ENCODE results near the gene PKMYT1.

PKMYT1 gene

DNA sequence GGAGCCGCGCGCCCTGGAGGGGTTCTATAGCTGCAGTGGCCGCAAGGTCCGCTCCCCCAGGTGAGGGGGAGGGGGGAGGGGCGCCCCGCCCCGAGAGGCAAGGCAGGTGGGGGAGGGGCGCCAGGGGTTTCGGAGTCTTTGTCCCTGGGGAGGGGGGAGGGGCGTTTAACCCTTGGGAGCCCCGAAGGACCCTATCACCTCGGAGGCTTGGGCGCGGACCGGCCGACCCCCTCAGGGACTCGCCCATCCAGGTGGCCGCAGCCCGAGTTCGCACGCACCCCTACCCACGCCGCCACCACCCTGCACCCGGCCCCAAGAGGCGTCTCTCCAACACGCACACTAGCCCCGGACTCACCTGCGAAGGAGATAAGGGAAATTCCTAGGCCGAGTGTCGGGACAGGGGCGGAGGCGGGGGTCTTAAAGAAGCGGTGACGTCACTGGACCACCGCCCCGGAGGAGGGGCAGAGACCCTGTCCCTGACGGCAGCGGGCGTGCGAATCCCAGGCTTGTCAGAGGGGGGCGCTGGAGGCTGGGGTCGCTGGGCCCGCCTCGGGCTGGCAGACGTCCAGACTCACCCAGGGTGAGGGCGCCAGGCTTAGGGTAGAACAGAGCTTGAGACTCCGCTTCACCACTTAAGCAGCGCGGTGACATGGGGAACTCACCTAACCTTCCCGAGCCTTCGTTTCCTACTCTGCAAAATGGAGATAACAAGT, 37.7 kb upstream of the PKMYT1 start, which contains the start of gene CLDN6:
Gene CLDN6 (minus strand): TSS at position 390 of the 713 bp plus-strand sequence. CDS start 2,162 bp downstream, outside the sequence.
- no peak for DNase-seq (ENCODE audit: low spot score)

DNA sequence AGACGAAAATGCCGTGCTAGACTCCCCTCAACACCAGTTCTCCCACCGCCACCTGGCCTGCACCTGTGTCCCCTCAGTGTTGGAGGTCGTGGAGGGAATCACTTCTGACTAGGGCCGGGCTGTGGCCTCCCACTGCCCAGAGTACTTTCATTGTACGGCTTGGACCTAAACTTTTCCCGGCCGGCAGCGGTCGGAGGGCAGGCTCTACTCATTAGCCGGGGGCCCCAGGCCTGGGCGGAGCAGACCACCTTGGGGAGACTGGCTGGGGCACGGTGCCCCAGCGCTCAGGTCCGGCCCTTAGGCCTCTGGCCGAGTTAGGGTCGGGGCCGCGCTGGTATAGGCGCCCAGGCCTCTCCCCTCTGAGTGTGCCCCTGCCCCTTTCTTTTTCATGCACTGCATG, 37.1 kb upstream of the PKMYT1 start:
- no peak for DNase-seq (ENCODE audit: low spot score)

DNA sequence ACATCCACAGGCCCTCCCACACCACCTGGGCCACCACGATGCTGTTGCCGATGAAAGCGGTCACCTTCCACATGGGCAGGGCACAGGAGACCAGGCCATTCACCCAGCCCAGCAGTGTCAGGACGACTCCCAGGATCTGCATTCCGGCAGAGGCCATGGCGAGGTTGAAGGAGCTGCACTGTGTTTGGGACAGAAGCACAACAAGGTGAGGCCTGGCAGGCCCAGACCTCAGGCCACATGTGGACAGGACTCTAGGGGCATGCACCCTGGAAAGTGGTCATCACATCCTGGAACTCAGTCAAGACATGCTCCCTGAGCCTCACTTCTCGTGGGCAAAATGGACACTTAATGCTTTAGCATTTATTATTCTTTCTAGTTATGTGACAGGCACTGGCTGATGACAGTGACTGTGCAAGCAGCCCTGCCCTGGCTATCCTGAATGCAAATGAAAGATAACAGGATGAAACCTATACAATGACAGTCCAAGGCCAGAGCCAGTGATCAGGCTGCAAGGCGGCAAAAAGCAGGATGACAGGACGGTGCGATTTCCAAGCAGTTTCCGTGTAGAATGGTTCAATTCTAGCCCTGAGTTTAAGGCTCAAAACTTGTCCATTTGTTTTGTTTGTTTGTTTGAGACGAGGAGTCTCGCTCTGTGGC, 35.7 kb upstream of the PKMYT1 start:
- no peak for DNase-seq (ENCODE audit: low spot score)

DNA sequence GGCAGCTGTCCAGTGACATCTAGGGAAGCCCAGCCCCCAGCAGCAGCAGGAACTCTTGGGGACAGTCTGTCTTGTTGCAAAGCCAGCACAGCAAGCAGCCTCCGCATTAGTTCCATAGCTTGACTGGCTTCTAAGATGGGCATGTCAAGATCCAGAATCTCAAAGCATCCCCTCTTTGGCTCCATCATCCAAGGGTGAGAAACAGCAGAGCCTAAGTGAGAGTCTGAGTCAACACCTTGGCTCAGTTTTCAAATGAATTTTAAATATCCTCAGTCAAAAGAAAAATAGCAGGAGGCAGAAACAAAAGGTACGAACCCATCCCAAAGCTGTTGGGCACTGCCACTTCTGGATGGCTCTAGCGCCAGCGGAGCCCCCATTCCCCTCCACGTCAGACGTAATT, 34.7 kb upstream of the PKMYT1 start:
- no peak for DNase-seq (ENCODE audit: low spot score)

DNA sequence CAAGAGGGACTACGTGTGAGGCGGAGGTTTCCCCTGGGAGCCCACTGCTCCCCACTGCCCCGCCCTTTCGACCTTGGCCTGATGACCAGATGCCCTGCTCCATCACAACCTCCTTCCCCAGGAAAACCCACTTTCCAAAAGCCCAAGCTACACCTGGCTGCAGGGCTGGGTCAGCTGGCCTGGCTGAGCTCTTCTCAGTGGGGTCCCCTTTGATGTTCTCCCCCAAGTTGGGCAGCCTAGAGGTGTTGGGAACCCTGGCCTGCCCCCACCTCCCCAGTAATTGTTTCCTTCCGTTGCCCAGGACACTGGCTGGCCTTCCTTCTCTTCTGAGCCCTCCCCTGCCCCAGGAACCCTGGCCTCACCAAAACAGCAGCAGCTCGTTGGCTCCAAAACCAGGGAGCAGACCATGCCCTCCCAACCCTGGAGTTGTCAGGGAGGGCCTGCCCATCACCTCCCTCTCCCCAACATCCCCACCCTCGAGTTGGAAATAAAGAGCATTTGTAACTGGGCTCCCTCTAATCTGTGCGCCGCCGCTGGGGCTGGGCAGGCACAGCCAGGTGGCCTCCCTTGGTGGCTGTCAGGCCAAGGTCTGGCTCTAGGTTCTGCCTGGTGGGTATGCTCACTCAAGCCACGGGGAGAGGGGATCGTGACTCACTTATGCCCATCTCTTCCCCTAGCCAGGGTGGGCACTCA, 33.9 kb upstream of the PKMYT1 start:
- DNase-seq (ENCODE audit: low spot score): no peak

DNA sequence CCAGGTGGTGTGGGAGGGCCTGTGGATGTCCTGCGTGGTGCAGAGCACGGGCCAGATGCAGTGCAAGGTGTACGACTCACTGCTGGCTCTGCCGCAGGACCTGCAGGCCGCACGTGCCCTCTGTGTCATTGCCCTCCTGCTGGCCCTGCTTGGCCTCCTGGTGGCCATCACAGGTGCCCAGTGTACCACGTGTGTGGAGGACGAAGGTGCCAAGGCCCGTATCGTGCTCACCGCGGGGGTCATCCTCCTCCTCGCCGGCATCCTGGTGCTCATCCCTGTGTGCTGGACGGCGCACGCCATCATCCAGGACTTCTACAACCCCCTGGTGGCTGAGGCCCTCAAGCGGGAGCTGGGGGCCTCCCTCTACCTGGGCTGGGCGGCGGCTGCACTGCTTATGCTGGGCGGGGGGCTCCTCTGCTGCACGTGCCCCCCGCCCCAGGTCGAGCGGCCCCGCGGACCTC, 33.3 kb upstream of the PKMYT1 start:
- DNase-seq (ENCODE audit: low spot score): no peak

DNA sequence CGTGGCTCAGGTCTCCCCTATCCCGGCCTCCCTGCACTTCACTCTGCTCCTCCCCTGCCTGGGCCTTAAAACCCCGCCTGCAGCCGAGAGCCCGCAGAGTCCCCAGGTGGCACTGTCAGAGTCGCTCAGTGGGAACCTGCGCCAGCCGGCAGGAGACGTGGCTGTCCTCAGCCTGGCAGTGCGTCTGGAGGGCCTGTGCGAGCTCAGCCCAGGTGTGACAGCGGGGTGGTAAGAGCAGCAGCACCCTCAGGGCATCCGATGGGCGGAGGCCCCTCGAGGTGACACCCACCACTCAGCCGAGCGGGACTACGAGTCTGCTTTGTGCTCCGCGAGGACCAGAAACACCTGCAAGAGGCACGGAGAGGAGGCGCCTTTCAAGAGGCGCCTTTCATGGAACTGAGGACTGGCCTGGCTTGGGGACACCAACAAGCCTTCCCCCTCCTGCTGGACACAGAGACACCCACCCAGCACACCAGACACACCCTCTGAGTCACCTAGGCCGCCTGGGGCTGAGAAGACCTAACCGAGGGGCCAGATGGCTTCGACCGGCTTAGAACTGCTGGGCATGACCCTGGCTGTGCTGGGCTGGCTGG, 32.7 kb upstream of the PKMYT1 start, which contains the start of gene CLDN9:
Gene CLDN9 (plus strand): TSS at position 96 of the 593 bp plus-strand sequence. CDS start 440 bp downstream, at position 536.
- no peak for DNase-seq (ENCODE audit: low spot score)

DNA sequence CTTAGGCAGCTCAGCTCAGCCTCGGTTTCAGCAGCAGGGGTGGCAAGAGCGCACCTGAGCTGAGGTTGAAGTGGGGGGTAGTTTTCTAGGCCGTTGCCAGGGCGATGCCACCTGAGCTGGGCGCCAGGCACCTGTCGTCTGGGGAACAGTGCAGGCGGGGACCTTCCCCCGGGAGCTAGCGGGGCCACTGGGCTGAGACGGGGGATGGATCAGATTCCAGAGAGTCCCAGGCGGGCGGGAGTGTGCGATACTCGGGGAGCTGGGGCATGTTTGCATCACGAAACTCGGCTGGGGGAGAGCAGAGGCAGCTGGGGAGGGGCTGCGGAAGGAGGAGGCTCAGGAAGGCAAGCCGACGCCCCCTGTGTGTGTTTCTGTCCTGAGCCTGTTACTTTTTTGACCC, 32.0 kb upstream of the PKMYT1 start:
- no peak for DNase-seq (ENCODE audit: low spot score)

DNA sequence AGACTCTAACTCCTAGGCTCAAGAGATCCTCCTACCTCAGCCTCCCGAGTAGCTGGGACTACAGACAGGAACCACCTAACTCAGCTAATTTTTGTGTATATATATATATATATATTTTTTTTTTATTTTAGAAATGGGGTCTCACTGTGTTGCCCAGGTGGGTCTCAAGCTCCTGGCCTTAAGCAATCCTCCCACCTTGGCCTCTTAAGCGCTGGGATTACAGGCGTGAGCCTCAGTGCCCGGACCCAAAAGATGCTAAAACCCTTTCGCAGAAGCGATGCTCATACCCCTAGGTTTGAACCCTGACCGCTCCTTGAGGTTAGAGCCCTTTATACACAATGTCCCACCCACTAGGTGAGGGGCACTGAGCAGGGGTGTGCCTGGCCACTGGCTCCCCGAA, 30.3 kb upstream of the PKMYT1 start:
- DNase-seq (ENCODE audit: low spot score): no peak

DNA sequence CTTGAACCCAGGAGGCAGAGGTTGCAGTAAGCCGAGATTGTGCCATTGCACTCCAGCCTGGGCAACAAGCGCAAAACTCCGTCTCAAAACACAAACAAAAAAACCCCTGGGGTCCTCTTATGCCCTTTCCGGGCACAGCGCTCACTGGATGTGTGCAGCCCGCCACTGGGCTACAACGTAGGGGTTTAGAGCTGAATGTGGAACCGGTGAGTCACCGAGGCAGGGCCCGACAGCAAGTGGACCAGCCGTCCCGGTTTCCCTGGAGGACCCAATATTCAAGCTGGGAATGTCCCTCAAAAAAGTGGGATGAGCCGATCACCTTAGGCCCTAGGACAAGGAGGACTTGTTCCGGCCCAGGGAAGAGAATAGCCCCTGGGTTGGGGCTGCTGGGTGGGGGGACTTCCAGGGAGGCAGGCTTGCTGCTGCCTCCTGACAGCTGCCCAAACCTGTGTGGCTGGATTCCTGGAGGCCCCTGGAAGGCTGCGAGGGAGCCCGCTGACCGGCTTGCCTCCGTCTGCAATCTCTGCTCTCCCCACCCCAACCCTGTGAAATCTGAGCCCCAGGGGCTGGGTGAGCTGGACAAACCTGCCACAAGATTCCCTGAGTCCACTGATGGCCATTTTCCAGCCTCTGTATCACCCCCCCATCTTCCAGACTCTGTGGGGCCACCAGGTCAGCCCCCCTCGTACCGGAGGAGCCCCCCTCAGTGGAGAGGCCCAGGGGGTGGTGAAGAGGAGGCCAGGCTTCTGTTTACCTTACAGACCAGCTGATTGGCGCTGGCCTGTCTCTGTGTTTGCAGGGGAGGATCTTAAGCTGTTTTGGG, 29.5 kb upstream of the PKMYT1 start:
- no peak for DNase-seq (ENCODE audit: low spot score)

DNA sequence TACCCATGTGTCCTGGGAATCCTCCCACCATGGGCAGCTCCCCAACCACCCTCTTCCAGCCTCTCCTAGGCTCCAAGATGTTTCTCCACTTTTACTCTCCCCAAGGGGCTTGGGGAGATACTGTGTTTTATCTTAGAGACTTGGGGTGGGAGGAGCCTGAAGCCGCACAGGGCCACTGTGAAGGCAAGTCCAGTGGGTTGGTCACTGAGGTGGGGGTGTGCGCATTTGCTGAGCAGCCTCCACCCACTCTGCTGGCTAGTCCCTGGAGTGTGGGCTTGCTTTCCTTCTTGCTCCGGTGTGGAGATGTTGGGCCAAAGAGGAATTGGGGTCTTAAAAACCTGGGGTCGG, 28.4 kb upstream of the PKMYT1 start:
- DNase-seq (ENCODE audit: low spot score): no peak

DNA sequence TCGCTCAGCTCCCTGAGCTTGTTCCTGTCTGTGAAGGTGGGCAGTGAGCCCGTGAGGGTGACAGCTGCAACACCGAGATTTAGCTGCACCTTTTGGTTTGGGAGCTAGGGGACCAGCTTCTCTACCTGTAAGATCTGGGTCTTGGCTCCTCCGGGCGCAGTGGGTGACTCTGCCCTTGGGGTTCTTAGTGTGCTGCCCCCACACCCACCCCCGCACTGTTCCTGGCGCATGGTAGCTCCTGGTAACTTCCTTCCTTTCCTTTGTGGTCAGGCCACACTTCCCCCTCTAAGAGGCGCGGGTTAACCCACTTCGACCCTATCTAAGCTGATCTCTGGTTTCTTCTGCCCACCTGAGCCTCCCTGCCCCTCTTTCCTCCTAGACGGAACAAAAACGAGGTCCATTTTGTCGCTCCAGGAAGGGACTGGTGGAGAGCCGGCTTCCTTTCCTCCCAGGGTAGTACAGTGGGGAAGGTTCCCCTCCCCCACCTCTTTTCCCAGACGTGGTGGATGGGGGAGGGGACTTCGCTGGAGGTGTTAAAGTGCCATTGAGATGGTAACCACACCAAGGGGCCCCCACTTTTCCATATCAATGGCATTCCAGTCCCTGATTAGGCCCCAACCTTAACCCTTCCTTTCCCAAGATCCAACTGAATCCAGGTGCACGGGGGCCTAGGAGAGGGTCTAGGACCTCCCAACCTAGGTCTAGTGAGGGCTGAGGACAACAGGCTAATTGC, 27.9 kb upstream of the PKMYT1 start:
- DNase-seq (ENCODE audit: low spot score): no peak

DNA sequence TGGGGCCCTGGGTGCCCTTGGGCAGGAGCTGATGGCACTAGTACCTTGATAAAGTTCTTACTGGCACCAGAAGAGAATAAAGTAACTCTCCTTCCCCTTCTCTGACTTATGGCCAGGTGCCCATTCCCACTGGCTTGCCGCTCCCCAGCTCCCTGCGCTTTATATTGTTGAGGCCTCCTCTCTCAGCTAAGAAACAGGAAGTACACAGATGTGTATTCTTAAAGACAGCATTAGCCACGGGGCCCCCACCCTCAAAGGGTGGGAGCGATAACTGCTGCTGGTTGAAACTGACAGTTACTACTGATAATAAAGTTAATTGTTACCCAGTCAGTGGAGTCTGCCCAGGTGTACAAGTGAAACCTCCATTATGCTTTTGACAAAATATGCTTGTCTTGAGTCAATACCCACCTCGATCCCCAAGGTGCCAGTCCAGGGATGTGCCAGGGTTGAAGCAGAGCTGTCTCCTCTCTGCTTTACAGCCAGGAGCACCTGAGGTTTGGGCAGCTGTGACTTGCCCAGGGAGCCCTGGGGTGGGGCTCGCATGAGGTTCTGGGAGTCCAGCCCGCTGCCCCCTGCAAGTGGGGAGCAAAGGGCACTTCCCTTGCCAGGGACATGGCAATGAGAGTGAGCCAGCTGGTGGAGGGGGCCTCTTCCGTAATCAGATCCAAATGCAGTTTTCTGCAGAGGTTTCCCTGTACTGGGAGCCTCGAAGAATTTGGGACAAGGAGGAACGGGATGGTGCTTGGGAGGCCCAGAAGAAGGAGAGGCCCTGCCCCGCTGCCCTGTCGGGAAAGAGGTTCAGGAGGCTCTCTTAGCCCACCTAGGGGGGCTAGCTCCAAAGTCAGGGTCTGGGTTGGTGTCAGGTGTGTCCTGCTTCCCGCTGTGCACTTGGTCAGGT, 27.1 kb upstream of the PKMYT1 start:
- no peak for DNase-seq (ENCODE audit: low spot score)

DNA sequence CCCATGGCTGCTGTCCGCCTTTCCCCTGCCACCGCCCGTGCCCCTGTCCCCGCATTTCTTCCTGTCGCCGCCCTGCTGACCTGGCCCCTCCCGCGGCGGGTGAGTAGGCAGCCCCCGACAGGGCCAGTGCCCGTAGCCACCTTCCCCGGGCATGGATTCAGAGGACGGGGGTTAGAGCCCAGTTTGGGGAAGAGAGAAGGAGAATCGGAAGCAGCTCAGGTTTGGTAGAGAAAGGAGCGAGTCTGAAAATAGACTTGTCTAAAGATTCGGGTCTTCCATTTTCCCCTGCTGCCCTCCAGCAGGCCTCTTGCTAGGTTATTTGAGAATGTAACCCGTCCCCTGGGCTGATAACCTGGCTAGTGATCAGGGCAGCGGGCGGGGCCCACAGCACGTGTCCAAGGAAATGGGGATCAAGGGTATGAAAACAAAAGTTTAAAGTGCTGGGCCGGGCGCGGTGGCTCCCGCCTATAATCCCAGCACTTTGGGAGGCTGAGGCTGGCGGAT, 24.6 kb upstream of the PKMYT1 start:
- DNase-seq (ENCODE audit: low spot score): peak; percentile 40

DNA sequence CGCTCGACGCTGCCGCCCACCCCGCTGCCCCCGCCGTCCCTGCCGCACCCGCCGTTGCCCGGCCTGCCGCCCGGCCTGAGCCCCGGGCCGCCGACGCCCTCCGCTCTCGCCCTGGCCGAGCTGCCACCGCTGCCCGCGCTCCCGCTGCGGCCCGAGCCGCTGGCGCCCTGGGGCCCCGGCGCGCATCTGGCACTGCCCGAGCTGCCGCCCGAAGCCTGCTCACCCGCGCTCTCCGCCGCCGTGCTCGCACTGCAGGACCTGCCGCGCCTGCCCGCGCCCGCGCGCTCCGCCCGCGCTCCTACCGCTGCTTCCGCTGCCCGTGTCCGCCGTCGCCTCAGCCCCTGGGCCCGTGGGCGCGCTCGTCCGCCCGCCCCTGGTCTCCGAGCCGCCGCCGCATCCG, 24.1 kb upstream of the PKMYT1 start:
- DNase-seq (ENCODE audit: low spot score): no peak

DNA sequence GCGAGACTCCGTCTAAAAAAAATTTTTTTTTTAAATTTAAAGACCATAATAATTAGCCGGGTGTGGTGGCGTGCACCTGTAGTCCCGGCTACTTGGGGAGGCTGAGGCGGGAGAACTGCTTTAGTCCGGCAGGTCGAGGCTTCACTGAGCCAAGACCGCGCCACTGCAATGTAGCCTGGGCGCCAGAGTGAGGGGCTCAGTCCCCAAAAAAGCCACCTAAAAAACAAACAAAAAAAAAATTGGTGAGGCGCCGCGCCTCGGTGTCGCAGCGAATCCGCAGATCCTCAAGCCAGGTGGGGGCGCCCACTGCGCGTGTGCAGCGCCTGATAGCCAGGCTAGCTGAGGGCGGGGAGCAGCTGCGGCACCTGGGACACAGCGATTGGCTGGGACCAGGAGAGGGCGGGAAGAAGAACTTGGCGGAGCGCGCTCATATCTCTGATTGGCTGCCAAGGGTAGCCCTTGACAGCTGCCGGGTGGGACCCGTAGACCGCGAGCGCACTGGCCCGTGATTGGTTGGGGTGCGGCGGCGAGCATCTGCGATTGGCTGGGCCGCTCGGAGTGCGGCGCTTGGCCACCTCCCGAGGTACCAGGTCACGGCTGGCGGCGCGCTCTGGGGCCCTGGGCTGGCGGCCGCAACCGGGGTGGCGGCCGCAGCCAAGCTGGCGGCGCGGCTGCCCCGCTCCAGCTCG, 23.5 kb upstream of the PKMYT1 start:
- DNase-seq (ENCODE audit: low spot score): peak; percentile 100

DNA sequence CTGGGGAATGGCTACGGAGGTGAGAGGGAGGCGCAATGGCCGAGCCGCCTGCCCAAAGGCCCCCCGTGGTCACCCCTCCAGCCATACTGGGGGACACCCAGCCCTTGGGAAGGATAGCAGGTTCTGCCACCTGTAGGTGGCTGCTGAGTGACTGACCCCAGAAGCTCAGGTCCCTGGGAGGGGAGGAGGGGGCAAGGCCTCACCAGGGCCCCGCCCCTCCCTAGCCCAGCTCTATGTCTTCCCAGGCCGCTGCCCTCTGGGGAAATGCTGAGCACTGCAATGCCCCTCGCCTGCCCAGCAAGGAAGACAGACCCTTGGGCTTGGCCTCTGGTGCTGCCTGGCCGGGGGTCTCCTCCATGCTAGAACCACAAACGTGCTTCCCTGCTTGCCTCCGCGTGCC, 21.1 kb upstream of the PKMYT1 start:
- DNase-seq (ENCODE audit: low spot score): no peak

DNA sequence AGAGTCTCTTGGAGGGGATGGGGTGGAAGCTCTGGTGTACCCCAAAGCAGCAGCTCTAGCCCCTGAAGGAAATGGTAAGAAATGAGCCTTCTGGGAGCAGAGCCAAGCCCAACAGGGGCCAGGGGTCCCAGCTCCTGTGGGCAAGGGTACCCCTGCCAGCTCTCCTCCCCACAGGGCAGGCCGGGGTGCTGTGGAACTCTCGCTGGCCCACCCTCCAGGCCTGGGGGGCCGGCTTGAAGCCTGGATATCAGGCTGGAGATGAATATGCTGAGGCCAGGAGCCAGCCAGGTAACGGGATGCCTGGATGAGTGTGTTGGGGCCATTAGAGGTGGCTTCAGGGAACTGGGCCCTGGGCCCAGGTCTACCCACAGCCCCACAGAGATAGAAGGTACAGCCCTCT, 20.3 kb upstream of the PKMYT1 start:
- DNase-seq (ENCODE audit: low spot score): no peak

DNA sequence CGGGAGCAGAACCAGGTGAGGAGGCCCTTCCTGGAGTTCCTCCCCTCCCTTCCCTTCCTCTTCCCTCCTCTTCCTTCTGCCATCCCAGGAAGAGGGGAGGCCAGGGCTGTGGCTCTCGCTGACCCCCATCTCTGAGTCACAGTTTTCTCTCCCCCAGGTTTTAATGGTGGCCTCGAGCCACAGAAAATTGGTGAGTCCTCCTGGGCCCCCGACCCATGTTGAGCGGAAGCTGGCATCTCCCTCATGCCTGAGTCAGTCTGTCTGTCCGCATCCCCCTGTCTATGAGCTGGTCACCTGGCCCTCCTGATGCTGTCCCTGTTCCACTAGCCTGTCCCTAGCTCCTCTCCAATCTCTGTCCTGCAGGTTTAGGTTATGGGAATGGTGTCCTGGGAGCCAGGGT, 19.7 kb upstream of the PKMYT1 start:
- no peak for DNase-seq (ENCODE audit: low spot score)

Data from cerebellar cortex (tissue), 1 donor.